ENCODE measurements around the gene YAP1.

DNA sequence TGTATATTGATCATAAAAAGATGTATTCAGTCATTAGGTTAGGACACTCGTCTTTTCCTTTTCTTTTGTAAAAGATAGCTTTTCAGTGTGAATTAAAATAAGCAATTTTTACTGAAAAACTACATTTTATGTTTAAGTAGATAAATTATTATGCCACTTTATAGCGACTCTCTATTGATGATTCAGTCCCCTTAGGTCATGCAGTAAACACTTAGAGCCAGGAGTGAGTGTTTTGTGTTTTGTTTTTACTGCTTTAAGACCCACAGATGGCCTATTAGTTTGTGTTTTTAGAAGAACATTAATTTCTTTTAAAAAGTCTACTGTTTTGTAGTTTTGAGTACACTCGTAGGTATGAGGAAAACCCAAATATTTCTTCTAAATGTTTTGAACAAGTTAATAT, 86.6 kb downstream of the YAP1 start:
- TF ChIP-seq, protein P1, sequence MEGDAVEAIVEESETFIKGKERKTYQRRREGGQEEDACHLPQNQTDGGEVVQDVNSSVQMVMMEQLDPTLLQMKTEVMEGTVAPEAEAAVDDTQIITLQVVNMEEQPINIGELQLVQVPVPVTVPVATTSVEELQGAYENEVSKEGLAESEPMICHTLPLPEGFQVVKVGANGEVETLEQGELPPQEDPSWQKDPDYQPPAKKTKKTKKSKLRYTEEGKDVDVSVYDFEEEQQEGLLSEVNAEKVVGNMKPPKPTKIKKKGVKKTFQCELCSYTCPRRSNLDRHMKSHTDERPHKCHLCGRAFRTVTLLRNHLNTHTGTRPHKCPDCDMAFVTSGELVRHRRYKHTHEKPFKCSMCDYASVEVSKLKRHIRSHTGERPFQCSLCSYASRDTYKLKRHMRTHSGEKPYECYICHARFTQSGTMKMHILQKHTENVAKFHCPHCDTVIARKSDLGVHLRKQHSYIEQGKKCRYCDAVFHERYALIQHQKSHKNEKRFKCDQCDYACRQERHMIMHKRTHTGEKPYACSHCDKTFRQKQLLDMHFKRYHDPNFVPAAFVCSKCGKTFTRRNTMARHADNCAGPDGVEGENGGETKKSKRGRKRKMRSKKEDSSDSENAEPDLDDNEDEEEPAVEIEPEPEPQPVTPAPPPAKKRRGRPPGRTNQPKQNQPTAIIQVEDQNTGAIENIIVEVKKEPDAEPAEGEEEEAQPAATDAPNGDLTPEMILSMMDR (IDR thresholded peaks at IDR 0.05): no peak
- no peak for TF ChIP-seq POLR2A (IDR thresholded peaks at IDR 0.05)
